Measurements from ENCODE around the gene CYP8B1. TPM values are rescaled to one million over a fixed set of nuclear protein-coding genes. Genes with fewer than 3 reads are reported as not detected.

CYP8B1 gene
- total and polyA plus RNA-seq, 2 donors (not counting 1 experiment from before 2014, with no cell fraction given) = not detected

DNA sequence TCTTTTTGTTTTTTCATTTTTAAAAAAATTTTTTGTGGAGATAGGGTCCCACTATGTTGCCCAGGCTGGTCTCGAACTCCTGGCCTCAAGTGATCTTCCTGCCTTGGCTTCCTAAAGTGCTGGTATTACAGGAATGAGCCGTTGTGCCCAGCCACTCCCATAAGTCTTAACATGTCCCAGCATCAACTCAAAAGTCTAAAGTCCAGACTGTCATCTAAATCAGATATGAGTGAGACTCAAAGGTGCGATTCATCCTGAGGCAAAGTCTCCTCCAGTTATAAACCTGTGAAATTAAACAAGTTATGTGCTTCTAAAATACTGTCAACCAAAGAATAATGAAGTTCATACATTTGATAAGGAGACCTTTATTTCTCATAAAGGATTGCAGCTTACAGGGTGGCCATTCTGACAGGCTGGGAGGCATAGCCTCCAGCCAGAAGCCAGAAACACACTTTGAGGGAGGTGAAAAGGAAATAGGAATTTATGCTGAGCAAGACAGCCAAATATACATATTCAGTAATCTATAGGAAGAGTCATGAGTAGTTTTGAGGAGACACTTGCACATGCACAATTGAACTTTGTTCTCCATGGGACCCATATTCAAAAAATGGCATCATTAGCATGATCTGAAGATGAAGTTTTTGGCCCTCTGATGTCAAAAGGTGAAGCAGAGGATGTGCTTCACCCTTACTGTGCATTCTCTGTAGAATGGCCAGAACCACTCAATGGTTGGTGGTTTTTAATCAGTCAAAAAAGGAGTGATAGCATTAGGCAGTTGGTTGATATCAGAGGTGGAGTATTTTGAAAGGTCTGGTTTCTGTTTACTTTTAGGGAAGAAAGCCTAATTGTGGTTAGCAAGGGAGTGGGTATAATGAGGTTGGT, 19.3 kb upstream of the CYP8B1 start:
- Histone ChIP-seq H3K36me3 (ENCODE audit: control insufficient read depth, insufficient read depth, low read length) (no peaks in the 10 kb centered on the region), H3K4me1 (ENCODE audit: control insufficient read depth, extremely low read depth, insufficient read depth, low read length) (no peaks in the 10 kb centered on the region), H3K79me2 (ENCODE audit: control insufficient read depth, insufficient read depth, low read length) (no peaks in the 10 kb centered on the region), H3K4me3 (replicated peaks in 1 of 4; ENCODE audit: control extremely low read depth in 1 of 4, insufficient read depth in 1 of 4, low read depth in 3 of 4, low read length in 4 of 4) (no peak overlapping the region), H3K4me2 (ENCODE audit: extremely low read depth, insufficient read depth, low read length) (no peak overlapping the region), H3K27ac (ENCODE audit: insufficient read depth, low read length) (no peak overlapping the region), H4K20me1 (ENCODE audit: control insufficient read depth, extremely low read depth, insufficient read depth, low read length) (no peaks in the 10 kb centered on the region), H3K9ac (ENCODE audit: insufficient read depth, low read length) (no peak overlapping the region), H3K27me3 (ENCODE audit: control insufficient read depth, insufficient read depth, low read length) (no peaks in the 10 kb centered on the region), H2AFZ (ENCODE audit: low read length) (no peak overlapping the region), H3K9me3 (ENCODE audit: control insufficient read depth, insufficient read depth, low read depth, low read length) (no peaks in the 10 kb centered on the region)
- TF ChIP-seq EZH2 (IDR thresholded peaks at IDR 0.05; ENCODE audit: low read length, missing control alignments) (no peak), CTCF (conservative IDR thresholded peaks at IDR 0.05 in 1 of 2, IDR thresholded peaks at IDR 0.05 in 1 of 2; ENCODE audit: low read depth in 1 of 2, low read length in 2 of 2) (no peak)
- DNase-seq (ENCODE audit: low read depth in 2 of 2) = no peak

DNA sequence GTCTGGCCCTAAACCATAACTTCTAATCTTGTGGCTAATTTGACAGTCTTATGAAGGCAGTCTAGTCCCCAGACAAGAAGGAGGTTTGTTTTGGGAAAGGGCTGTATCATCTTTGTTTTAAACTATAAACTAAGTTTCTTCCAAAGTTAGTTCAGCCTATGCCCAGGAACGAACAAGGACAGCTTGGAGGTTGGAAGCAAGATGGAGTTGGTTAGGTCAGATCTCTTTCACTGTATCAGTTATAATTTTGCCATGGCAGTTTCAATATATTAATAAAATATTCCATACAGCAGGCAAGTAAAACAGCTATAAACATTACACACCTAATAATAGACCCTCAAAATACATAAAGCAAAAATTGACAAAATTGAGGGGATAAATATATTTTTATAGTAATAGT, 17.1 kb upstream of the CYP8B1 start:
- no peak for DNase-seq (ENCODE audit: low read depth in 2 of 2)
- Histone ChIP-seq H4K20me1 (ENCODE audit: control insufficient read depth, extremely low read depth, insufficient read depth, low read length) (no peaks in the 10 kb centered on the region), H3K27ac (ENCODE audit: insufficient read depth, low read length) (no peak overlapping the region), H2AFZ (ENCODE audit: low read length) (no peak overlapping the region), H3K9ac (ENCODE audit: insufficient read depth, low read length) (no peak overlapping the region), H3K36me3 (ENCODE audit: control insufficient read depth, insufficient read depth, low read length) (no peaks in the 10 kb centered on the region), H3K4me2 (ENCODE audit: extremely low read depth, insufficient read depth, low read length) (no peak overlapping the region), H3K4me3 (replicated peaks in 1 of 4; ENCODE audit: control extremely low read depth in 1 of 4, insufficient read depth in 1 of 4, low read depth in 3 of 4, low read length in 4 of 4) (no peak overlapping the region), H3K9me3 (ENCODE audit: control insufficient read depth, insufficient read depth, low read depth, low read length) (no peaks in the 10 kb centered on the region), H3K4me1 (ENCODE audit: control insufficient read depth, extremely low read depth, insufficient read depth, low read length) (no peaks in the 10 kb centered on the region), H3K79me2 (ENCODE audit: control insufficient read depth, insufficient read depth, low read length) (no peaks in the 10 kb centered on the region), H3K27me3 (ENCODE audit: control insufficient read depth, insufficient read depth, low read length) (no peaks in the 10 kb centered on the region)
- TF ChIP-seq EZH2 (IDR thresholded peaks at IDR 0.05; ENCODE audit: low read length, missing control alignments) = no peak
- no peak for TF ChIP-seq CTCF (conservative IDR thresholded peaks at IDR 0.05 in 1 of 2, IDR thresholded peaks at IDR 0.05 in 1 of 2; ENCODE audit: low read depth in 1 of 2, low read length in 2 of 2)

- peak in 1 of 2 donors; percentile 29 for DNase-seq (ENCODE audit: low read depth in 2 of 2)
- no peak for TF ChIP-seq CTCF (conservative IDR thresholded peaks at IDR 0.05 in 1 of 2, IDR thresholded peaks at IDR 0.05 in 1 of 2; ENCODE audit: low read depth in 1 of 2, low read length in 2 of 2)
- no peak for TF ChIP-seq EZH2 (IDR thresholded peaks at IDR 0.05; ENCODE audit: low read length, missing control alignments)
Observed at GRCh38 chr3:42892169-42892568, 16.5 kb upstream of the CYP8B1 start.

More at GRCh38 chr3:42892169-42892568, 16.5 kb upstream of the CYP8B1 start:
- Histone ChIP-seq H3K9ac (ENCODE audit: insufficient read depth, low read length) (no peak overlapping the region), H4K20me1 (ENCODE audit: control insufficient read depth, extremely low read depth, insufficient read depth, low read length) (no peaks in the 10 kb centered on the region), H2AFZ (ENCODE audit: low read length) (no peak overlapping the region), H3K27ac (ENCODE audit: insufficient read depth, low read length) (no peak overlapping the region), H3K4me3 (replicated peaks in 1 of 4; ENCODE audit: control extremely low read depth in 1 of 4, insufficient read depth in 1 of 4, low read depth in 3 of 4, low read length in 4 of 4) (no peak overlapping the region), H3K9me3 (ENCODE audit: control insufficient read depth, insufficient read depth, low read depth, low read length) (no peaks in the 10 kb centered on the region), H3K27me3 (ENCODE audit: control insufficient read depth, insufficient read depth, low read length) (no peaks in the 10 kb centered on the region), H3K36me3 (ENCODE audit: control insufficient read depth, insufficient read depth, low read length) (no peaks in the 10 kb centered on the region), H3K4me2 (ENCODE audit: extremely low read depth, insufficient read depth, low read length) (no peak overlapping the region), H3K79me2 (ENCODE audit: control insufficient read depth, insufficient read depth, low read length) (no peaks in the 10 kb centered on the region), H3K4me1 (ENCODE audit: control insufficient read depth, extremely low read depth, insufficient read depth, low read length) (no peaks in the 10 kb centered on the region)

All from fibroblast of lung (primary cell).